HepG2 (cell line): Measurements from ENCODE around the gene GPS1. TPM values are rescaled to one million over a fixed set of nuclear protein-coding genes. Genes with fewer than 3 reads are reported as not detected.

ENCODE experiments used
- CBFB ChIP-seq: sonication (generic); formaldehyde crosslinking; IDR thresholded peaks from 2 replicates; pipeline ENCODE4 v1.4.0; 2020; ENCODE audit warnings: missing genetic modification reagents
- EP300 ChIP-seq, 3 experiments: sonication (generic) in 1 of 3; formaldehyde crosslinking in 1 of 3; IDR thresholded peaks; 2 replicates each; pipeline versions ENCODE4 v1.5.1 to v1.6.1; 2011 to 2020; ENCODE audit warnings: low read depth in 2 of 3, low read length in 2 of 3, borderline replicate concordance in 1 of 3, improper control_type of control experiment in 1 of 3, mild to moderate bottlenecking in 1 of 3, missing genetic modification reagents in 1 of 3, moderate library complexity in 1 of 3
- FOXJ3 ChIP-seq: sonication (generic); formaldehyde crosslinking; IDR thresholded peaks from 2 replicates; pipeline ENCODE4 v1.4.0; 2020; ENCODE audit warnings: missing genetic modification reagents, mild to moderate bottlenecking, borderline replicate concordance
- FOXO1 ChIP-seq: sonication (generic); formaldehyde crosslinking; IDR thresholded peaks from 2 replicates; pipeline ENCODE4 v1.4.0; 2020; ENCODE audit warnings: missing genetic modification reagents
- HES4 ChIP-seq: sonication (generic); formaldehyde crosslinking; IDR thresholded peaks from 2 replicates; pipeline ENCODE4 v1.9.0; 2021; ENCODE audit warnings: mild to moderate bottlenecking, missing genetic modification reagents, borderline replicate concordance
- HMG20B ChIP-seq: conservative IDR thresholded peaks from 2 replicates; pipeline ENCODE4 v1.6.1; 2016; ENCODE audit warnings: missing genetic modification reagents, missing compliant biosample characterization
- HOXA9 ChIP-seq: sonication (generic); formaldehyde crosslinking; IDR thresholded peaks from 2 replicates; pipeline ENCODE4 v1.8.1; 2022; ENCODE audit warnings: missing genetic modification reagents, mild to moderate bottlenecking, moderate library complexity, borderline replicate concordance
- NBN ChIP-seq: fragments of 450-650 bp; conservative IDR thresholded peaks from 2 replicates; pipeline ENCODE4 v1.6.1; 2017
- NCOA5 ChIP-seq: sonication (generic); formaldehyde crosslinking; IDR thresholded peaks from 2 replicates; pipeline ENCODE4 v1.4.0; 2020; ENCODE audit warnings: missing genetic modification reagents
- POLR2G ChIP-seq: fragments of 200-400 bp; formaldehyde crosslinking; IDR thresholded peaks from 2 replicates; pipeline ENCODE4 v1.6.1; 2018; ENCODE audit warnings: mild to moderate bottlenecking, low read depth, low read length, moderate library complexity
- PRDM10 ChIP-seq: sonication (generic); formaldehyde crosslinking; IDR thresholded peaks from 2 replicates; pipeline ENCODE4 v1.4.0; 2020; ENCODE audit warnings: low read depth, missing genetic modification reagents
- SIN3B ChIP-seq: fragments of 150-350 bp; IDR thresholded peaks from 2 replicates; pipeline ENCODE4 v1.6.1; 2014; ENCODE audit warnings: low read length
- SMYD3 ChIP-seq: sonication (generic); formaldehyde crosslinking; IDR thresholded peaks from 2 replicates; pipeline ENCODE4 v1.8.1; 2023; ENCODE audit warnings: mild to moderate bottlenecking, missing genetic modification reagents
- ZBTB42 ChIP-seq: sonication (generic); formaldehyde crosslinking; IDR thresholded peaks from 2 replicates; pipeline ENCODE4 v1.5.0; 2020; ENCODE audit warnings: mild to moderate bottlenecking, missing genetic modification reagents
- ZBTB49 ChIP-seq: sonication (generic); formaldehyde crosslinking; IDR thresholded peaks from 2 replicates; pipeline ENCODE4 v1.4.0; 2020; ENCODE audit warnings: missing genetic modification reagents, borderline replicate concordance
- ZNF616 ChIP-seq: sonication (generic); formaldehyde crosslinking; IDR thresholded peaks from 2 replicates; pipeline ENCODE4 v1.5.0; 2020; ENCODE audit warnings: low read depth, mild to moderate bottlenecking, missing genetic modification reagents
- polyA plus RNA-seq, 8 experiments: library from polyadenylated mRNA; depleted of rRNA in 3 of 8; stranded (reverse) in 7 of 8; unstranded in 1 of 8; fragments of >200 nt; fragmentation: Illumina TruSeq in 4 of 8; extraction: Trizol in 4 of 8; gene quantifications; 2 replicates each; pipeline versions ENCODE4 v1.2.1 to v1.2.3, GENCODE V29; 2011 to 2016; ENCODE audit warnings: low read depth in 4 of 8, missing spikeins in 1 of 8, mixed read lengths in 1 of 8; ENCODE audit not compliant: insufficient read depth in 1 of 8
- total RNA-seq, 5 experiments: library from RNA; depleted of rRNA; stranded (reverse); fragments of >200 nt; fragmentation: Illumina TruSeq; extraction: Trizol; gene quantifications; 2 replicates each; pipeline ENCODE4 v1.2.3, GENCODE V29; 2016; ENCODE audit warnings: low read depth in 1 of 5
- TF ChIP-seq, protein P1 (sequence below): sonication (generic); formaldehyde crosslinking; IDR thresholded peaks from 2 replicates; pipeline ENCODE4 v1.5.0; 2020; ENCODE audit warnings: mild to moderate bottlenecking, missing genetic modification reagents
- TF ChIP-seq, protein P2 (sequence below): sonication (generic); formaldehyde crosslinking; IDR thresholded peaks from 2 replicates; pipeline ENCODE4 v1.4.0; 2020; ENCODE audit warnings: missing genetic modification reagents

GPS1 gene
- total and polyA plus RNA-seq, 2 of the 13 experiments (the other 11 are each of a cell fraction or from before 2014, with no cell fraction given): 124 to 128 TPM

GRCh38 chr17:82098939-82099763 is 47.5 kb downstream of the GPS1 start (continued):
- no peak for TF ChIP-seq HES4 (CRISPR knock-in tag)
- TF ChIP-seq SMYD3: no peak
- TF ChIP-seq HMG20B (CRISPR knock-in tag): no peak
- TF ChIP-seq FOXO1: no peak
- TF ChIP-seq FOXJ3: no peak
- TF ChIP-seq CBFB (CRISPR knock-in tag): 0 out of 2 replicates have a peak, but pooled peaks have one; percentile 7
- no peak for TF ChIP-seq ZBTB42 (CRISPR knock-in tag)
- TF ChIP-seq, protein P1, sequence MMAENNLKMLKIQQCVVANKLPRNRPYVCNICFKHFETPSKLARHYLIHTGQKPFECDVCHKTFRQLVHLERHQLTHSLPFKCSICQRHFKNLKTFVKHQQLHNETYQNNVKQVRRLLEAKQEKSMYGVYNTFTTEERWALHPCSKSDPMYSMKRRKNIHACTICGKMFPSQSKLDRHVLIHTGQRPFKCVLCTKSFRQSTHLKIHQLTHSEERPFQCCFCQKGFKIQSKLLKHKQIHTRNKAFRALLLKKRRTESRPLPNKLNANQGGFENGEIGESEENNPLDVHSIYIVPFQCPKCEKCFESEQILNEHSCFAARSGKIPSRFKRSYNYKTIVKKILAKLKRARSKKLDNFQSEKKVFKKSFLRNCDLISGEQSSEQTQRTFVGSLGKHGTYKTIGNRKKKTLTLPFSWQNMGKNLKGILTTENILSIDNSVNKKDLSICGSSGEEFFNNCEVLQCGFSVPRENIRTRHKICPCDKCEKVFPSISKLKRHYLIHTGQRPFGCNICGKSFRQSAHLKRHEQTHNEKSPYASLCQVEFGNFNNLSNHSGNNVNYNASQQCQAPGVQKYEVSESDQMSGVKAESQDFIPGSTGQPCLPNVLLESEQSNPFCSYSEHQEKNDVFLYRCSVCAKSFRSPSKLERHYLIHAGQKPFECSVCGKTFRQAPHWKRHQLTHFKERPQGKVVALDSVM (CRISPR knock-in tag): no peak
- TF ChIP-seq SIN3B: no peak
- TF ChIP-seq POLR2G: peak; percentile 8
- no peak for TF ChIP-seq ZNF616
- TF ChIP-seq, protein P2, sequence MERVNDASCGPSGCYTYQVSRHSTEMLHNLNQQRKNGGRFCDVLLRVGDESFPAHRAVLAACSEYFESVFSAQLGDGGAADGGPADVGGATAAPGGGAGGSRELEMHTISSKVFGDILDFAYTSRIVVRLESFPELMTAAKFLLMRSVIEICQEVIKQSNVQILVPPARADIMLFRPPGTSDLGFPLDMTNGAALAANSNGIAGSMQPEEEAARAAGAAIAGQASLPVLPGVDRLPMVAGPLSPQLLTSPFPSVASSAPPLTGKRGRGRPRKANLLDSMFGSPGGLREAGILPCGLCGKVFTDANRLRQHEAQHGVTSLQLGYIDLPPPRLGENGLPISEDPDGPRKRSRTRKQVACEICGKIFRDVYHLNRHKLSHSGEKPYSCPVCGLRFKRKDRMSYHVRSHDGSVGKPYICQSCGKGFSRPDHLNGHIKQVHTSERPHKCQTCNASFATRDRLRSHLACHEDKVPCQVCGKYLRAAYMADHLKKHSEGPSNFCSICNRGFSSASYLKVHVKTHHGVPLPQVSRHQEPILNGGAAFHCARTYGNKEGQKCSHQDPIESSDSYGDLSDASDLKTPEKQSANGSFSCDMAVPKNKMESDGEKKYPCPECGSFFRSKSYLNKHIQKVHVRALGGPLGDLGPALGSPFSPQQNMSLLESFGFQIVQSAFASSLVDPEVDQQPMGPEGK (CRISPR knock-in tag): no peak; the same call in 1 of the 2 replicates
- TF ChIP-seq NBN: no peak
- TF ChIP-seq ZBTB49: no peak
- no peak; the same call in 1 of the 2 replicates for TF ChIP-seq NCOA5
- TF ChIP-seq EP300 (IDR thresholded peaks at IDR 0.05; ENCODE audit: low read depth in 2 of 2, low read length in 2 of 2): peak in 1 of 2 experiments; percentile 39; a peak in 1 of 4 replicates
- 0 out of 2 replicates have a peak, but pooled peaks have one; percentile 9 for TF ChIP-seq EP300 (CRISPR knock-in tag; IDR thresholded peaks at IDR 0.05; ENCODE audit: borderline replicate concordance)
- no peak for TF ChIP-seq PRDM10 (CRISPR knock-in tag)
- TF ChIP-seq HOXA9 (CRISPR knock-in tag): no peak
